Measurements from ENCODE around the gene OS9. TPM values are rescaled to one million over a fixed set of nuclear protein-coding genes. Genes with fewer than 3 reads are reported as not detected.
A peak's percentile ranks its signal among the peaks of the same experiment; 100 is the strongest.

The OS9 gene
- total RNA-seq, 1 donor from 2014 or later: 284 TPM

DNA sequence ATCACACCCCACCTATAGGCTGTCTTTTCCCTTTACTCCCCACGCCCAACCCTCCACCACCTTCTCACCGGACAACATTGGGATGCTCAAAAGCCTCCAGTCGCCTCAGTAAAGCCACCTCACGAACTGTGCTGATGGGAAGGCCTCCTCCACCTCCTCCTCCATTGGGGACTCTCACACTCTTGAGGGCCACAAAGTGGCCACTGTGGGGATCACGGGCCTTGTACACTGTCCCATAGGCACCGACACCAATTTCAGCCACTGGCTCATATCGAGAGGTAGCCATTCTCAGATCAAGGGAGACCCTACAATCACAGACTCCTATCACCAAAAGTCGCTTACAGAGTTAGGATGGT lies 57.5 kb downstream of the OS9 start:
- no peak for DNase-seq (ENCODE audit: low spot score)
- H3K4me1 Mint-ChIP-seq (ENCODE audit: low read depth): peaks cover 37% of the 10 kb centered on the region
- H3K9me3 Mint-ChIP-seq (ENCODE audit: low read depth): no peaks in the 10 kb centered on the region
- H3K36me3 Mint-ChIP-seq (ENCODE audit: low read depth): peaks cover 25% of the 10 kb centered on the region
- H3K27ac Mint-ChIP-seq (ENCODE audit: unreplicated experiment): peak overlapping the region; percentile 98
- H3K27me3 Mint-ChIP-seq (ENCODE audit: low read depth): no peaks in the 10 kb centered on the region
- TF ChIP-seq, protein P1, sequence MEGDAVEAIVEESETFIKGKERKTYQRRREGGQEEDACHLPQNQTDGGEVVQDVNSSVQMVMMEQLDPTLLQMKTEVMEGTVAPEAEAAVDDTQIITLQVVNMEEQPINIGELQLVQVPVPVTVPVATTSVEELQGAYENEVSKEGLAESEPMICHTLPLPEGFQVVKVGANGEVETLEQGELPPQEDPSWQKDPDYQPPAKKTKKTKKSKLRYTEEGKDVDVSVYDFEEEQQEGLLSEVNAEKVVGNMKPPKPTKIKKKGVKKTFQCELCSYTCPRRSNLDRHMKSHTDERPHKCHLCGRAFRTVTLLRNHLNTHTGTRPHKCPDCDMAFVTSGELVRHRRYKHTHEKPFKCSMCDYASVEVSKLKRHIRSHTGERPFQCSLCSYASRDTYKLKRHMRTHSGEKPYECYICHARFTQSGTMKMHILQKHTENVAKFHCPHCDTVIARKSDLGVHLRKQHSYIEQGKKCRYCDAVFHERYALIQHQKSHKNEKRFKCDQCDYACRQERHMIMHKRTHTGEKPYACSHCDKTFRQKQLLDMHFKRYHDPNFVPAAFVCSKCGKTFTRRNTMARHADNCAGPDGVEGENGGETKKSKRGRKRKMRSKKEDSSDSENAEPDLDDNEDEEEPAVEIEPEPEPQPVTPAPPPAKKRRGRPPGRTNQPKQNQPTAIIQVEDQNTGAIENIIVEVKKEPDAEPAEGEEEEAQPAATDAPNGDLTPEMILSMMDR (IDR thresholded peaks at IDR 0.05): no peak
- H3K4me3 Mint-ChIP-seq (ENCODE audit: unreplicated experiment): peak overlapping the region; percentile 92

DNA sequence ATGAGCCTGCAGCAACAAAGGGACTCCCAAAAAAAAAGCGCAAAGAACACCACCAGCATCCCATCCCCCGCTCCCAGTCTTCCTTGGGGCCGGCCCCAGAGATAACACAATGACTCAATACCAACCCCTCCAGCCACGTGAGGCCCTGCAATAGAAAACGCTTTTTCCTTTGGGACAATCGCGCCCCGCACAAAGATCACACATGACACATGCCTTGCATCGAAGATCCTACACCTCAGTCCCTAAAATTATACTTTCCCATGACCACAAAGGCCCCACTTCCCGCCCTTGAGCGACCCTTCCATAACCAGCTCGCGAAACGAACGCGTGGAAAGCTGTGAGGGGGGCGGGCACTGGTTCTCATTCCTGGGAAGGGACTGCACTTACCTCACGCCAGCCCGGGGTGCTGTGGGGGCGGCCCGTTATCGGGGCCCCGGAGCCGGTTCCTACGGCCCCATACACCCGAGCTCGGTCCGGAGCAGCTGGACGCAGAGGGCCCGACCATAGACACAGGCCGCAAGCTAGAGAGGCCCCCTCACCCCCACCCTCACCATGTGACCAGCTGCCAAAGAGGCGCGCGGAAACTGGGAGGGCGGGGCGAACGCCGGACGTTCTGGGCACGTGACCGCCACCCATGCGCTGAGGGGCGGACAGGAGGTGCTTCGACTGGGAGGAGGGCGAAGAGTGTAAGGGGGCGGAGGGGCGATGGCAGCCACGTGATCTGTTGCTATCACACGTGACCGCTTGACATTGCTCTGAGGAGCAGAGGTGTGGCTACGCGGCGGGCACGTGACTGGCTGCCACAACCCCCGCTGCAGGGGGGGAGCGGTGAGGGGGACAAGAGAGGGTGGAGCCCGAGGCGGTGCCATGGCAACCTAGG lies 58.1 kb downstream of the OS9 start, which contains the start of gene CDK4:
Gene CDK4 (minus strand): TSS at position 523 of the 880 bp plus-strand sequence. CDS start 593 bp downstream, outside the sequence.
- DNase-seq (ENCODE audit: low spot score): peak; percentile 100
- peak within 1 kb of the TSS; percentile 98 for H3K27ac Mint-ChIP-seq (ENCODE audit: unreplicated experiment)
- TF ChIP-seq, protein P1 (IDR thresholded peaks at IDR 0.05): no peak
- peak within 1 kb of the TSS; percentile 92 for H3K4me3 Mint-ChIP-seq (ENCODE audit: unreplicated experiment)
- no peaks in the 10 kb centered on the region for H3K27me3 Mint-ChIP-seq (ENCODE audit: low read depth)
- no peaks in the 10 kb centered on the region for H3K9me3 Mint-ChIP-seq (ENCODE audit: low read depth)
- peaks cover 43% of the 10 kb centered on the region for H3K4me1 Mint-ChIP-seq (ENCODE audit: low read depth)
- H3K36me3 Mint-ChIP-seq (ENCODE audit: low read depth): peaks cover 21% of the 10 kb centered on the region

DNA sequence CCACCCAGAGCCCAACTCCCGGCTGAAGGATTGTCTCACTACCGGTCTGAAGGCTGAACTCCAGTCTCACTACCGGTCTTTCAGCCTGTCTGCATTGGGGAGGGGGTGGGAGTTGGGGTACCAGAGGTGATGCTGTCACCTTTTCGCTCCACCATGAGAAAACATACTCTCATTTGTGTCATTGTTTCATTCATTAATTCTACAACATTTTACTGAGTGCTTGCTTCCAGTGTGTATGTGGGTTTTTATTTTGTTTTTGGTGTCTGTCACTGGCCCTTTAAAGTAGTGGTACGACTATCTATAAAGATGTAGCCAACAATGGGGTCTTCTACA lies 58.7 kb downstream of the OS9 start:
- Mint-ChIP-seq H3K27ac (ENCODE audit: unreplicated experiment) (peak overlapping the region; percentile 98), H3K9me3 (ENCODE audit: low read depth) (no peaks in the 10 kb centered on the region)
- TF ChIP-seq, protein P1 (IDR thresholded peaks at IDR 0.05): no peak

DNA sequence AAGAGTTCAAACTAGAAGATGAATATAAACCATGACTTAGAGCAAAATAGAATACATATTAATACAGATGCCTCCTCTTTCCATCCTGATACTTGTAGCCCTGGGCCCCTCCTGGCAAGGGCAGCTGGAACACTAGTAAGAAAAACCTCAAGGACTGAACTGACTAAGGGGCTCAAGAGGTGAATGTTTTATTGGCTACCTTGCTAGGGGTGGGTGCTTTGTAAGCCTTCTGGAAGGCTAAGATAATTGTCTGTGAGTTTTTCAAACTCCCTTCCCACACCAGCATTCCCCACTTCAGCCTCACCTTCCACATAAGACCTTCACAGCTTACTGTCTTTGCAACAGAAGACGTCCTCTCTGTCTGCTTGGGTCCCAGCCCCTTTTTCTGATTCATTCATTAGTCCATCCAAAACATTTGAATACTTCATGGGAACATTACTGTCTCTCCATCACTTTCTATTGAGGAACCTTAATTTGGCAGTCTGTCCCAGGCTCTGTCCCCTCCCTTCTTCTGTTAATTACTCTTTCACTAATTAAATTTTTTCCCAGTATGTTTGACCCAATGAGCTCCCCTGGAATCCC lies 59.9 kb downstream of the OS9 start:
- no peak for DNase-seq (ENCODE audit: low spot score)
- Mint-ChIP-seq H3K36me3 (ENCODE audit: low read depth) (peaks cover 18% of the 10 kb centered on the region), H3K27ac (ENCODE audit: unreplicated experiment) (peak overlapping the region; percentile 72)

More for the DNA sequence above, 58.7 kb downstream of the OS9 start:
- no peak for DNase-seq (ENCODE audit: low spot score)
- Mint-ChIP-seq H3K36me3 (ENCODE audit: low read depth) (peaks cover 18% of the 10 kb centered on the region), H3K27me3 (ENCODE audit: low read depth) (no peaks in the 10 kb centered on the region), H3K4me1 (ENCODE audit: low read depth) (peaks cover 44% of the 10 kb centered on the region), H3K4me3 (ENCODE audit: unreplicated experiment) (peak overlapping the region; percentile 92)

More for the DNA sequence above, 59.9 kb downstream of the OS9 start:
- Mint-ChIP-seq H3K4me1 (ENCODE audit: low read depth) (peaks cover 44% of the 10 kb centered on the region), H3K27me3 (ENCODE audit: low read depth) (no peaks in the 10 kb centered on the region), H3K4me3 (ENCODE audit: unreplicated experiment) (peak overlapping the region; percentile 88), H3K9me3 (ENCODE audit: low read depth) (no peaks in the 10 kb centered on the region)
- TF ChIP-seq, protein P1 (IDR thresholded peaks at IDR 0.05): no peak
